HG03460 (cell line): ENCODE results near the gene BAIAP3.

Source experiments
- ATAC-seq: cut with Tn5 transposase; IDR thresholded peaks from one replicate; pipeline ENCODE4 v1.9.1; 2021; ENCODE audit not compliant: unreplicated experiment

The BAIAP3 gene

GRCh38 chr16:1366060-1366711 is 32.7 kb downstream of the BAIAP3 start:
- no peak for ATAC-seq

- ATAC-seq, result no peak
Observed at GRCh38 chr16:1366712-1367299, 33.4 kb downstream of the BAIAP3 start.

- ATAC-seq, result no peak
Observed at GRCh38 chr16:1367486-1368174, 34.2 kb downstream of the BAIAP3 start.

DNA sequence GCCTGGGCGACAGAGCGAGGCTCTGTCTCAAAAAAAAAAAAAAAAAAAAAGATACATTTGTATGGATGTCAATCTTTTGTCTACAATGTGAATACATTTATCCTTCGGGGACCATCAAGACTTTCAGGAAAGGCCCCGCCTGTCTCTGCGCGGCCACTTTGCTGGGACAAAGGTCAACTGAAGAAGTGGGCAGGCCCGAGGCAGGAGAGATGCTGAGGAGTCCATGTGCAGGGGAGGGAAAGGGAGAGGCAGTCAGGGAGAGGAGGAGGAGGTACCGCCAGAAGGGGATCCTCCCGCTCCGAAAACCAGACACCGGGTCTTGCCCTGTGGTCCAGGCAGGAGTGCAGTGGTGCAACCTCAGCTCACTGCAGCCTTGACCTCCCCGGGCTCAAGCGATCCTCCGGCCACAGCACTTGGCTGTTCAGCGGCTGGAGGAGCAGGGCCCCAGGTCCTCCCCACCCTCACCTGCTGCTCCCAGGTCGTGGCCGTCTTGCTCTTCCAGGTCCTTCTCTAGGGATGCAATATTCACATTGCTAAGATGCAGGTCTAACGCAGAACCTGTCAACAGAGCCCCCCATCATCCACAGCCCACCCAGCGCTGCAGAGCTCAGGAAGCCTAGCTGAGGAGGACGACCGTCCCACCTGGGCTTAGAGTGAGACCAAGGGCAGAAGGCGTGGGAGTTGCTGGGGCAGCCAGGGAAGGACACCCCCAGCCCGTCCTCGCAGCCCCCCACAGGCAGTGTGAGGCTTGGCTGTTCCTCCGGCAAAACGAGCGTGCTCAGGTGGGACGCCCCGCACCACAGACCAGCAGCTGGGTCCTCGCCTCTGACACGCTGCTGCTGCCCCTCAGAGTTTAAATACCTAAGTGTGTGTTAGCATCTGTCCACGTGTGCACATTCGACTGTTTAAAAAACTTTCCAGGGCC is 37.9 kb downstream of the BAIAP3 start:
- ATAC-seq, result no peak

DNA sequence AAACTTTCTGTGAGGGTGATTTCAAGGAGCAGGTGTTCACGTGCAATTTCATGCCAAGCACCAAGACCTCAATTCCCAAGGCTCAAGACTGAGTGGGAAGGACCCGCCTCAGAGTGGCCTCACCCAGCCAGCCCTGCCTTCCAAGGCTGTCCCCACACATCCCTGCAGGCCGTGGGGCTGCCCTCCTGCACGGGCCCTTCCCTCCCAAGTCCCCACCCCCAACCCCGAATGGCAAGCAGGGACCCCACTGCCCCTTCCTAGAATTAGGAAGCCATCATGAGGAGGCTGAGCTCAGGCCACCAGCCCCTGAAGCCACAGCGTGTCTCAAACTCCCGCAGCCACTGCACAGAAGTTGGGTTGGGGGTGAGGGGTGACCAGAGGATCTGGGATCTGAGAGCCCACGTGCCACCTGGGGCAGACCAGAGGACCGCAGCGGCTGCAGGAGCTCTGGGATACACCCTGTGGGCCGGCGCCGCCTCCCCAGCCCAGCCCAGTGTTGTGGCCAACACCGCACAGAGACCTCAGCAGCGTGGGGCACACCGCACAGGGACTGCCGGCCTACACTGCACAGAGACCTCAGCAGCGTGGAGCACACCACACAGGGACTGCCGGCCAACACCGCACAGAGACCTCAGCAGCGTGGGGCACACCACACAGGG is 39.0 kb downstream of the BAIAP3 start:
- ATAC-seq, result no peak

DNA sequence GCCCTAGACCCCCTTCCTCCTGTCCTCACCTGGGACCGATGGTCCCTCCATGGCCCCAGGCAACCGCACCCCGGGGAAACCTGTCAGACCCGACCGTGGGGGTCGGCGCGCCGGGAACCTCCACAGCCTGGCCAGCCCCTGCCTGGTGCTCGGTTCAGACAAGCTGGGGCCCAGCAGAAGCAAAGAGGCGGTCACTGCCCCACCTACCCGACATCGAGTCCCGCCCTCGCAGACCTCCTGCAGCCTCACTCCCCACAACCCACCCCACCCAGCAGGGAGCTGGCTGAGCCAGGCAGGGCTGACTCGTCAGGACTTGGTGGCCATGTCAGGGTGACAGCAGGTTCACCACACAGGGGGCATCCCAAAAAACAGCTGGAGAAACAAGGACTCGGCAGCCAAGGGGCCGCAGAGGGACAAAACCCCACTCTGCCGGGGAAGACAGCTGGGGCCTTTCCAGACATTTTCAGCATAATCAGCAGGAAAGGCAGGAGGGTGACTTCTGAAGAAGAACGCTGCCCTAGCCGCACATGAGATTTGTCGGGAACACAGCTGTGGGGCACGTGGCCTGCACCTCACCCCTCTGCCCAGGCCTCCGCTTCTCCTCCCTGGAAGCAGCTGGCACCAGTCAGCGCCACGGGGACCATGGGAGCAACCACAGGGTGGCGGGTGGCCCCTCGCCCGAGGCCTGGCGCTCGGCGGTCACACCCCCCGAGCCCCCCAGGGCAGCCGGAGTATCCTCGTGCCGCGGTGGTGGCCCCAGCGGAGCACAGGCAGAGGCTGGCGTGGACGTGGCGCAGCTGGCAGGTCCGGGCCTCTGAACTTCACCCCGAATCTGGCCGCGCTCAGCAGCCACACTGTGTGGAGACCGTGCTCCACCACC is 41.2 kb downstream of the BAIAP3 start:
- no peak for ATAC-seq

DNA sequence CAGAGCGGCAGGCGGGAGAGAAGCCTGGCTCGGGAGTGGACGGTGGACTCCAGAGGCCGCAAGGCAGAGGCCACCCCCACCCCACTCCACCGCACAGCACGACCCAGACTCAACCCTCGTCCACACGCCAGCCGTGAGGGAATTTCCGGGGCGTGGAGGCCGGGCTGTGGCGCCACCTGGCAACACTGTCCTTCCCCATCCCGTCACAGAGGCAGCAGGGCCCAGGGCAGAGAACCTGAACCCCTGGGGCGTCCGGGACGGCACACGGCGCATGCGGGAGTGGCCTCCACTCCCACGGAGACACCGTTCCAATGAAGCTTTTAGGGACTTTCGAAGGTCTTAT is 41.8 kb downstream of the BAIAP3 start:
- ATAC-seq, result no peak

DNA sequence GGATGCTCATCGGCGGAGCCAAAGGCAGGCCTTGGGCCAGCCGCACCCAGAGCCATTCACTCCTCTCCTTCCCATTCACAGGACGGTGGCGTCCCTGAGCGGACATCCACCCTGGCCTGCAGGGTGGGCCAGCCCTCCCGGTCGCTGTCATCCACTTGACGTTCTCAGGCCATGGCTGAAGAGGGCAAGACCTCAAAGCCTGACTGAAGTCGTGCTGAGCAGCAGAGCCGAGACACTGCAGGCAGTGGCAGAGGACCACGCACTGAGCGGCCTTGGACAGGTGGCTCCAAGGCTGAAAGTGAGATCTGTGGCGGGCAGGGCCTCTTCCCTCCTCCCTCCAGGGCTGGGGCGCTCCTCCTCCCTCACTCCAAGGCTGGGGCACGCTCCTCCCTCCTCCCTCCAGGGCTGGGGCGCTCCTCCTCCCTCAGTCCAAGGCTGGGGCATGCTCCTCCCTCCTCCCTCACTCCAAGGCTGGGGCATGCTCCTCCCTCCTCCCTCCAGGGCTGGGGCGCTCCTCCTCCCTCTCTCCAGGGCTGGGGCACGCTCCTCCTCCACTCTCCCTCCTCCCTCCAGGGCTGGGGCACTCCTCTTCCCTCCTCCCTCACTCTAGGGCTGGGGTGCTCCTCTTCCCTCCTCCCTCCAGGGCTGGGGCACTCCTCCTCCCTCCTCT is 42.4 kb downstream of the BAIAP3 start:
- ATAC-seq, result no peak

- ATAC-seq, result no peak
Observed at GRCh38 chr16:1377406-1378010, 44.1 kb downstream of the BAIAP3 start.

DNA sequence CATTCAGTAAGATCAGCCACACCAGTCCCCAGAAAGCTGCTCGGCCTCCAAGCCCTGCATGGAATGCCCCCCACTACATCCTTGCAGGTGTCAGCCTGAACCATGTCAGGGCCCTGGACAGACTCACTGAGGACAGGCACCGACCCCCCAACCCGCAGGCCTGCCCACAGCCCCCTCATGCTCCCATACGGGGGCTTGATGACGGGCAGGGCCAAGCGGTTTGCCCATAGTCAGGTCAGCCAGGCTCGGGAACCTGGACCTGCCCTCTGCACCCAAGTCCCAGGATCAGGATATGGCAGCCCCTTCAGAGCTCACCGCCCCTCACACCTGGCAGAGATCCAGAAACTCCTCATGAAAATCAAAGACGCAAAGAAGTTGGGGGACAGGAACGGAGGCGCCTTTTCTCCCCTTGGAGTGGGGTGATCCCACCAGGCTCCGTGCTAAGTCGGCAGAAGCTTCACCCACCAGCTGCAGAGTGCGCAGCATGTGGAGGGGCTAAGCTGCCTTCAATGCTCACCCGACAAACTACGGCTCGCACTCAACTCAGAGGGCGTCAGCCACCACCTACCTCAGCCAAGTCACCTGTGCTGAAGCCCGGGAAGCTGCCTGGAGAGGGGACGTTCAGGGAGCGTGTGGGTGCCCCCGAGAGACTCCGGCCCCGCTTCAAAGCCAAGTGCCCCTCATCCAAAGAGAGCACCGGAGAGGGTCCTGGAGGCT is 44.8 kb downstream of the BAIAP3 start:
- ATAC-seq, result no peak

DNA sequence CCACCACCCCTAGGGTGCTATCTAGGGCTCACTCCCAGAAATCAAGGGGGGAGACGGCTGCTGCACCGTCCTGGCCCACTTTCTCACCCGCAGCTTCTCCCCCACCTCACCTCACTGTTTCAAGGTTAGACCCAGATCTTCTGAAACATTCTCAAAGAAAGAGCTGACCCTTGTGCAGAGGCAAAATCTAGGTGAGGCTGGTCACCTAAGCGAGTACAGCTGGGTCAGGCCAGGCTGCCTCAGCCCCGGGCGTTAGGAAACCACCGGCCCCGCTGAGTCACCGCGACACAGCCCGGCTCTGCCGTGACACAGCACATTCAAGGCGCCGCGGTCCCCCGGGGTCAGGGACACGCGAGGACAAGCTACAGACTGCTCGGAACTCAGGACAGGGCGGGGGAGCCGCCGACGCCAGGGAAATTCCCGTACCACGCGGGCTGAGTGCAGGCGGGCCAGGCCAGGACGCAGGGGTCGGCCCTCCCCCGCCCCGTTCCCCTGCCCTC is 45.4 kb downstream of the BAIAP3 start:
- peak; percentile 54 for ATAC-seq

DNA sequence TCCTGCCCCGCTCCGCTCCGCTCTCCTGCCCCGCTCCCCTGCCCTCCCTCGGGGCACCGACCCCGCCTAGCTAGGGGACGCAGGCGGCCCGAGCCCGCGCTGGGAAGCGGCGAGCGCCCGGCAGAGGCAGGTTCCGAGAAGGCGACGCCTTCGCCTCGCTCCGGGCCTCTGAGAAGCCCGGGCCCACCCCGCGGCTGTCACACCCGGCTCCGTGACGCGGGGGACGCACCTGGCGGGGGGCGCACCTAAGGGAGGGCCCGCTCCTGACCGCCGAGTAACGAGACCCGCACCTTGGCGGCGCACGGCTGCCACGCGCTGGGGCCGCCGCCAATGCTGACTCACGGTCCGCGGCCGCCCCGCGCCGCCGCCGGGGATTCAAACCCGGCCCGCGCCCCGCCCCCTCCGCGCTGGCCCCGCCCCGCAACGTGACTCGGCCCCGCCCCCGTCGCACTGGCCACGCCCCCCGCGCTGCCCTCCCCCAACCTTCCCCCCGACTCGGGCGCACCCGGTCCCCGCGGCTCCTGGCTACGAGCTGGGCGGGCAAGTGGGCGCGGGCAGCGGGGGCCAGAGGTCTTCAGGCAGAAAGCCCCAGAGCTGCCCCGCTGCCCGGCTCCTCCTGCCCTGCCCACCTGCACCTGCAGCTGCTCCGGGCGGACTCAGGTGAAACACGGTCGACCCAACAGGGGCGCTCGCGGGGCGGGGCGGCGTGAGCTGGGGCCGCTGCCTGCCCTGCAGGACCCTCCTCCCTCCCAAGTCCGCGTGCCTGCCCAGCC is 46.0 kb downstream of the BAIAP3 start:
- ATAC-seq, result peak; percentile 37

DNA sequence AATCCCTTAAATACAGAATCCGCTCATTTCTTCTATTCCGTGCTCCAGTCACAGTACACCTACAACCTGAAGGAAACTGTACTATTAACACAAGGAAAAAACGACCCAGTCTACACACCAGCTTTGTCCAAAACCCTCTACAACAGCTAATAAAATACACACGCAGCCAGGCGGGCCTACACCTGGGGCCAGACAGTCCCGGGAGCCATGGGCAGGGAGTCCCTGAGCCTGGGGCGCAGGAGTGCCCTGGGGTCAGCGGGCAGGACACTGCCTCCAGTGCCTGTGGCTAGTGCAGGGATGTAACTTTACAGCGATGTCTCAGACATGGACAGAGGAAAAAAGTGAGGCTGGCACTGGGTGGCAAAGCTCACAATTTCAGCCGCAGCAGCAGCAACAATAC is 46.8 kb downstream of the BAIAP3 start:
- no peak for ATAC-seq

- ATAC-seq, result no peak
Observed at GRCh38 chr16:1381612-1382406, 48.4 kb downstream of the BAIAP3 start.

- ATAC-seq, result no peak
Observed at GRCh38 chr16:1383556-1383955, 50.1 kb downstream of the BAIAP3 start.

- no peak for ATAC-seq
Observed at GRCh38 chr16:1385232-1385631, 51.8 kb downstream of the BAIAP3 start.

- no peak for ATAC-seq
Observed at GRCh38 chr16:1387331-1387730, 53.9 kb downstream of the BAIAP3 start.
